Ovary (tissue), 9 donors: ENCODE data around the gene ADAMTS17. TPM values are rescaled to one million over a fixed set of nuclear protein-coding genes. Genes with fewer than 3 reads are reported as not detected.

Experiments used
- DNase-seq, 5 donors: peaks; one replicate each; pipeline ENCODE4 v3.0.0-alpha.2; 2019 to 2020
- H3K27ac ChIP-seq, 2 donors: fragments of 200-600 bp; one replicate each; pipeline versions ENCODE4 v1.5.1 to v1.8.0; 2019 to 2022
- H3K27me3 ChIP-seq: fragments of 200-600 bp; one replicate; pipeline ENCODE4 v1.8.0; 2022
- H3K36me3 ChIP-seq: fragments of 200-600 bp; sonication (generic); one replicate; pipeline ENCODE4 v1.5.1; 2019
- H3K4me1 ChIP-seq: one replicate; pipeline ENCODE4 v1.8.1; 2013; ENCODE audit warnings: mild to moderate bottlenecking, moderate library complexity; ENCODE audit not compliant: insufficient read depth
- H3K4me3 ChIP-seq: fragments of 200-600 bp; sonication (generic); one replicate; pipeline ENCODE4 v1.5.1; 2017
- H3K9me3 ChIP-seq, 2 donors: fragments of 200-600 bp in 1 of 2; sonication (generic) in 1 of 2; one replicate each; pipeline versions ENCODE4 v1.5.1 to v1.8.1; 2013 to 2019; ENCODE audit warnings: mild to moderate bottlenecking in 1 of 2, moderate library complexity in 1 of 2
- CTCF ChIP-seq, 3 donors: fragments of 450-650 bp in 2 of 3; fragments of 200-600 bp in 1 of 3; IDR thresholded peaks; one replicate each; pipeline versions ENCODE4 v1.5.1 to v1.8.0; 2016 to 2022; ENCODE audit warnings: antibody characterized with exemption in 3 of 3, mild to moderate bottlenecking in 1 of 3
- EP300 ChIP-seq: sonication (generic); formaldehyde crosslinking; IDR thresholded peaks from one replicate; pipeline ENCODE4 v1.6.1; 2017; ENCODE audit warnings: antibody characterized with exemption
- POLR2A ChIP-seq: fragments of 450-650 bp; IDR thresholded peaks from one replicate; pipeline ENCODE4 v1.6.1; 2017; ENCODE audit warnings: antibody characterized with exemption, mild to moderate bottlenecking, moderate library complexity
- WGBS, 3 donors: extraction: QIAGEN DNeasy Blood & Tissue Kit in 1 of 3; methylation state at CpG; one replicate each; pipeline versions ENCODE4 v1.1.5 to v1.1.7; 2013 to 2017; 5-methylcytosine and 5-hydroxymethylcytosine counted together
- intact Hi-C, 4 donors: fragments of 100-400 bp; cut with DNase I; formaldehyde crosslinking; loops; one replicate each; pipeline versions ENCODE4 v1.11.0 to v1.15.1; 2022 to 2023
- polyA plus RNA-seq, 2 donors: library from polyadenylated mRNA; stranded (reverse); fragments of 200-250 nt in 1 of 2; fragments of 350-450 nt in 1 of 2; fragmentation: Illumina TruSeq in 1 of 2; extraction: RNeasy Lipid Tissue Mini Kit (QIAGEN cat#74804) in 1 of 2; gene quantifications; one replicate each; pipeline ENCODE4 v1.2.3, GENCODE V29; 2013 to 2014
- total RNA-seq, 7 donors: library from RNA; depleted of rRNA in 2 of 7; stranded (reverse); fragments of >200 nt in 2 of 7; fragmentation: NEBNext Ultra II Directional in 3 of 7; extraction: Animal tissue kit (Norgen Biotek cat#: 25700) in 3 of 7; gene quantifications; one replicate each; pipeline versions ENCODE4 v1.1.0 to v1.2.4, GENCODE V29; 2016 to 2023
- donor health status: DM: no; HTN: no; CAD: no; lungs with moderate emphysema.
- donor health status: DM: no; HTN: no; CAD: no.
- donor health status: Bipolar disorder and iron deficiency.
- donor health status: DM: yes; HTN: yes; CAD: no.
- donor health status: DM: no; HTN: no; CAD: no.
- donor health status: DM: yes; HTN: yes; CAD: no.

Gene ADAMTS17
- total and polyA plus RNA-seq, 9 donors: 1.3 to 11.3 (median 5.9) TPM

DNA sequence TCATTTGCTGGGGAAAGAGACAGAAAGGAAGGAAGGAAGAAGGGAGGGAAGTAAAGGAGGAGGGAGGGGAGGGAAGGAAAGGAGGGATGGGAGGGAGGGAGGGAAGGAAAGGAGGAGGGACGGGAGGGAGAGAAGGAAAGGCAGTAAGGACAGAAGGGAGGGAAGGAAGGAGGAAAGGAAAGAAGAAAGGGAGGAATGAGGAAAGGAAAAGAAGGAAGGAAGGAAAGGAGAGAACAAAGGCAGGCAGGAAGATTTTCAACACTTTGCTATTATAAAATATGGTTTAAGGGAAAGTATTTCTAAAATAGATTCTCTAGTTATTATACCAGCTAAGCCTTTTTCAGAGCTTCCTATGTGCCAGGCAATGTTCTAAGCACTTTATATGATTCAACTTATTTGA lies 330.5 kb downstream of the ADAMTS17 start:
- no peak for TF ChIP-seq EP300
- no peak for TF ChIP-seq POLR2A
- TF ChIP-seq CTCF (IDR thresholded peaks at IDR 0.05): no peak

GRCh38 chr15:100009372-100009771 lies 332.4 kb downstream of the ADAMTS17 start:
- Histone ChIP-seq H3K4me1 (no peaks in the 10 kb centered on the region), H3K36me3 (no peaks in the 10 kb centered on the region), H3K9me3 (no peaks in the 10 kb centered on the region), H3K4me3 (no peak overlapping the region), H3K27ac (no peak overlapping the region), H3K27me3 (no peaks in the 10 kb centered on the region)
- TF ChIP-seq CTCF (IDR thresholded peaks at IDR 0.05): no peak
- TF ChIP-seq EP300: no peak
- no peak for TF ChIP-seq POLR2A
- no peak for DNase-seq
- 96% methylated on average over 7 of the region's 7 CpGs for WGBS, 3 donors
- intact Hi-C loops: no loop called here

More for the DNA sequence above, 330.5 kb downstream of the ADAMTS17 start:
- DNase-seq: no peak
- Histone ChIP-seq H3K36me3 (no peaks in the 10 kb centered on the region), H3K27me3 (no peaks in the 10 kb centered on the region), H3K27ac (no peak overlapping the region), H3K9me3 (no peaks in the 10 kb centered on the region), H3K4me1 (no peaks in the 10 kb centered on the region), H3K4me3 (no peak overlapping the region)
- intact Hi-C loops: no loop called here
- 69 to 90% (median 83%) methylated on average over 1 of the region's 1 CpG for WGBS, 3 donors

DNA sequence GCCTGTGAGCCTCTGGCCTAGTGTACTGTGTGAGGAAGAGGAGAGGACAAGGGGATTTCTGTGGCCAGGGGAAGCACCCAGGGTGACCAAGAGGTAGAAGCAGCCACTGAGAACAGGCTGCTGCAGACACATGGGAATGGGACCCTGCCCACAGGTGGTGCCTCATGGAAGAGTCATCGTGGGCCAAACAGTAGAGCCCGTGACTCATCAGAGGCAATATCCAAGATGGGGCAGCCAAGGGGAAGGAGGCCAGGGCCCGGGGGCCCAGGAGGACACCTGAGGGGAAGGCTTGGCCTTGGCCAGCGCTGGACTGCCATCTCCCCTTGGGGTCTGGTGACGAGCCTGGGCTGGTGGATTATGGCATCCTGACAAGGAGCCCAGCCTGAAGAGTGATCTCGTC lies 333.5 kb downstream of the ADAMTS17 start:
- intact Hi-C loops: no loop called here
- no peaks in the 10 kb centered on the region for H3K4me1 ChIP-seq
- H3K27ac ChIP-seq: no peak overlapping the region
- no peak for DNase-seq
- H3K4me3 ChIP-seq: no peak overlapping the region
- no peaks in the 10 kb centered on the region for H3K36me3 ChIP-seq
- no peaks in the 10 kb centered on the region for H3K27me3 ChIP-seq
- WGBS, 3 donors: 90 to 91% (median 91%) methylated on average over 6 of the region's 6 CpGs
- H3K9me3 ChIP-seq: no peaks in the 10 kb centered on the region
- no peak for TF ChIP-seq POLR2A
- TF ChIP-seq EP300: no peak
- TF ChIP-seq CTCF (IDR thresholded peaks at IDR 0.05): no peak

- H3K9me3 ChIP-seq: no peaks in the 10 kb centered on the region
- H3K27ac ChIP-seq: no peak overlapping the region
- no peaks in the 10 kb centered on the region for H3K27me3 ChIP-seq
- no peak for DNase-seq
- 93% methylated on average over 10 of the region's 10 CpGs for WGBS, 3 donors
- no peaks in the 10 kb centered on the region for H3K4me1 ChIP-seq
- H3K4me3 ChIP-seq: no peak overlapping the region
- no peaks in the 10 kb centered on the region for H3K36me3 ChIP-seq
- intact Hi-C loops: no loop called here
- TF ChIP-seq EP300 (no peak), POLR2A (no peak), CTCF (IDR thresholded peaks at IDR 0.05) (no peak)
Observed at GRCh38 chr15:100007609-100008008, 334.2 kb downstream of the ADAMTS17 start.

DNA sequence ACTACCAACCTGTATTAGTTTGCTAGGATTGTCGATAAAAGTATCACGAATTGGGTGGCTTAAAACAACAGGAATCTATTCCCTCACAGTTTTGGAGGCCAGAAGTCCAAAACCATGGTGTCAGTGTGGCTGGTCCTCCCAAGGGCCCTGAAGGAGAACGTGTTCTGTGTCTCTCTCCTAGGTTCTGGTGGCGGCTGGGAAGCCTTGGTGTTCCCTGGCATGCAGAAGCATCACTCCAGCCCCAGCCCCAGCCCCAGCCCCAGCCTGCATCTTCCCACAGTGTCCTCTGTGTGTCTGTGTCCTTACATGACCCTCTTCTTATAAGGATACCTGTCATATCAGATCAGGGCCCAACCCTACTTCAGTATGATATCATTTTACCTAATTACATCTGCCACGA lies 336.1 kb downstream of the ADAMTS17 start:
- Histone ChIP-seq H3K36me3 (no peaks in the 10 kb centered on the region), H3K9me3 (no peaks in the 10 kb centered on the region), H3K27ac (no peak overlapping the region), H3K4me3 (no peak overlapping the region), H3K27me3 (no peaks in the 10 kb centered on the region), H3K4me1 (no peaks in the 10 kb centered on the region)
- no peak for TF ChIP-seq EP300
- no peak for TF ChIP-seq CTCF (IDR thresholded peaks at IDR 0.05)
- no peak for TF ChIP-seq POLR2A
- intact Hi-C loops: no loop called here
- WGBS, 3 donors: 92 to 95% (median 93%) methylated on average over 5 of the region's 5 CpGs
- no peak for DNase-seq
